GM19043 (cell line): ENCODE data around the gene FAIM2.

Experiments used
- ATAC-seq: cut with Tn5 transposase; IDR thresholded peaks from one replicate; pipeline ENCODE4 v1.9.1; 2021; ENCODE audit warnings: low read depth; ENCODE audit not compliant: unreplicated experiment

FAIM2 gene

GRCh38 chr12:49900371-49900770 lies 3.3 kb downstream of the FAIM2 start:
- ATAC-seq: no peak

GRCh38 chr12:49899921-49900320 lies 3.8 kb downstream of the FAIM2 start:
- no peak for ATAC-seq

- ATAC-seq: no peak
Observed at GRCh38 chr12:49899286-49899843, 4.3 kb downstream of the FAIM2 start.

GRCh38 chr12:49897276-49897675 lies 6.4 kb downstream of the FAIM2 start:
- no peak for ATAC-seq

GRCh38 chr12:49895773-49896172 lies 7.9 kb downstream of the FAIM2 start:
- no peak for ATAC-seq

GRCh38 chr12:49894751-49895148 lies 8.9 kb downstream of the FAIM2 start:
- ATAC-seq: no peak

GRCh38 chr12:49893753-49894750 lies 9.6 kb downstream of the FAIM2 start:
- ATAC-seq: no peak

DNA sequence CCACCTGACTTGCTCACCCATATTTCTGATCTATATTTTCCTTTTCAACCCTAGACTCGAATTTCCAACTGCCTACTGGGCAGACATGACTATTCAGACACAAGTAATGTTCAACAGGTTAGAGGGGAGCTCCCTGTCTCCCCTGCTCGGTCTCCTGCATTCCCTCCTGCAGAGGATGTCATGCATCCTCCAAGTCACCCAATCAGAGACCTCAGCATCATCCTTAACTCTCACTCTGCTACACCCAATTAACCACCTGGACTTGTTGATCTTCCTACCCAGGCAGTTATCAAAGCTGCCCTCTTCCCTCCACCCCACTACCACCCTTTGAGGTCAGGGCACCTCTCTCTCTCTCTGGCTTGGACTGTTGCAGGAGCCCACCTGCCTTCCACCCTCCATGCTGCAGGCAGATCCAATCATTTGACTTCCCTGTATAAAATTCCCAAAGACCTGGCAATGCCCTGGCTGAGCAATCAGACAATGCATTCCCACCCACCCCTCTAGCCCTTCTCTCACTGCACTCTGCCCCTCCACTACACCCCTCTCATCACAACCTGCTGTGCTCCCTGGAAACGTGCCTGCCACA lies 10.9 kb downstream of the FAIM2 start:
- no peak for ATAC-seq

DNA sequence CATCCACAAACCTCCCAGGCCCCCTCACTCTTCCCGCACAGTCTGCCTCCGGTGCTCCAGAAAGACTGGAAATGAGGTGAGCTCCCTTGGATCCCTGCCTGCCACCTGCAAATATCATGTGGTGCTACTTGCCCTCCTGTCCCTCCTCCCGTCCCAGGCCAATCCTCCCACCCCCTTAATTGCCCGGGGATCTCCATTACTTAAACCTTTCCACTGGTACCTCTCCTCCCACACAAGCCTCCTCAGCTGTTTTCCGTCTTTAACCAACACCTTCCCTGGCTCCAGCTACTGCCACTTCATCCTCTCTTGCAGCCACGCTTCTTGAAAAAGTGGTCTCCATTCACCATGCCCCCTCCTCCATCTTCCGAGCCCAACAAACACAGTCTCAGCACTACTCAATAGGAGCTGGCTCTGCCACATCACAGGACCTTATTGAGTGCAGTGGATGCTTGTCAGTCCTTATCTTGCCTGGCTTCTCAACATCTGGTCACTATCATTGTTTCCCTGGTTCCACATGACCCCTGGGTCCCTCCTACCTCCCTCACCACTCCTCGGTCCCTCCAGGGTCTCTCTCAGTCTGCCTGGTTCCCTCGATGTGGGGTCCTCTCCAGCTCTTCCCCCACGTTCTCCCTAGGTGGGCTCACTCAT lies 11.5 kb downstream of the FAIM2 start:
- no peak for ATAC-seq

DNA sequence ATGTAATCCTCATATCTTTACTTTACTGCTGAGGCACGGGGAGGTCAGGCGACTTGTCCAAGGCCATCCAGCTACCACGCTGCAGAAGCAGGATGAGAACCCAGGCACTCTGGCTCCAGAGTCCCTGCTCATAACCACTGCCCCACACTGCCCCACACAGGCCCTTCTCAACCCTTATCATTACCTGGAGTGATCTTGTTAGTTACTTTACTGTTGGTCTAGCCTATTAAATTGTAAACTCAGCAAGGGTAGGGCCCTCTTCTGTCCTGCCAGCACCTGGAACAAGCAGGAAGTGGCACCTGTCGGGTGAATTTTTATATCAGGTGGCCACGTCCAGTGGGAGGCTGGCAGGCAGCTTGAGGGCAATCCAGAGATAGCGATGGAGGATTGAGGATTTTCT lies 12.2 kb downstream of the FAIM2 start:
- ATAC-seq: no peak

- ATAC-seq: no peak
Observed at GRCh38 chr12:49891012-49891411, 12.7 kb downstream of the FAIM2 start.

- ATAC-seq: no peak
Observed at GRCh38 chr12:49890096-49890461, 13.6 kb downstream of the FAIM2 start.

GRCh38 chr12:49889361-49890095 lies 14.2 kb downstream of the FAIM2 start:
- no peak for ATAC-seq

- ATAC-seq: no peak
Observed at GRCh38 chr12:49888461-49889151, 15.1 kb downstream of the FAIM2 start.

- ATAC-seq: no peak
Observed at GRCh38 chr12:49887536-49888401, 15.9 kb downstream of the FAIM2 start.

- no peak for ATAC-seq
Observed at GRCh38 chr12:49887091-49887490, 16.6 kb downstream of the FAIM2 start.

GRCh38 chr12:49885663-49886461 lies 17.8 kb downstream of the FAIM2 start:
- ATAC-seq: no peak

DNA sequence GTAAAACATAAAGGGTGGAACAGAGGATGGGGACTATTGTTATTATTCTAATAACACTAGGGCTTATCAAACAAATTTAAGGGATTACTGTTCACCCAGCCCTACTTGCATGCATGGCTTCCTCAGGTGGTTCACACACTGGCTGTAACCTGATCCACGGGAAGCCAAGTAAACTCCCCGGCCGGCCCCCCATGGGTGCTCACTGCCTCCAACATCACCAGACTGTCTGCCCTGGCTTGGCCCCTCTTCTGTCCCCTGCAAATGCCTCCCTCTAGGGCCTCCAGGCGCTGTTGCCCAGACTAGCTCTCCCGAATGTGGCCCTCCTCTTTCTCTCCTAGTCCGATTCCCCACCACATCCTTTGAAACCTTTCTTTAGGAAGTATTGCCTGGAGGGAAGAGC lies 18.6 kb downstream of the FAIM2 start:
- ATAC-seq: no peak
